Measurements from ENCODE around the gene DLGAP4. TPM values are rescaled to one million over a fixed set of nuclear protein-coding genes. Genes with fewer than 3 reads are reported as not detected.

DLGAP4 gene
- total RNA-seq, 1 experiment from 2014 or later, result 40.3 TPM

- intact Hi-C loops (cut with micrococcal nuclease), result no loop called here
- H4K20me1 ChIP-seq (ENCODE audit: insufficient read depth), result no peaks in the 10 kb centered on the region
- H2AFZ ChIP-seq (ENCODE audit: low read depth, low read length, poor library complexity, severe bottlenecking), result no peak overlapping the region
- ChIA-PET RAD21 (ENCODE audit: low non-redundant PET in 1 of 2, low total read pairs in 2 of 2, uncharacterized antibody in 2 of 2, unreplicated experiment in 2 of 2) (no interaction called here), POLR2A (no interaction called here), CTCF (no interaction called here)
- no peaks in the 10 kb centered on the region for H3K4me1 ChIP-seq (ENCODE audit: control insufficient read depth in 1 of 2, insufficient read depth in 2 of 2, low read length in 2 of 2)
- ATAC-seq (no peak), DNase-seq (ENCODE audit: low read depth, low spot score) (no peak)
- H3K9me2 ChIP-seq (ENCODE audit: insufficient read depth), result no peaks in the 10 kb centered on the region
- H3K79me2 ChIP-seq (ENCODE audit: insufficient read depth, low read length), result no peaks in the 10 kb centered on the region
- H3K4me2 ChIP-seq (ENCODE audit: low read length), result no peak overlapping the region
- H3K27me3 ChIP-seq (ENCODE audit: insufficient read depth, low read length), result 0 out of 2 replicates have a peak, but pooled peaks cover 4% of the 10 kb centered on the region
- no peak for TF ChIP-seq CBX3 (IDR thresholded peaks at IDR 0.05; ENCODE audit: low read depth)
- no peak for TF ChIP-seq ATF3 (IDR thresholded peaks at IDR 0.05)
- TF ChIP-seq ZBTB33 (IDR thresholded peaks at IDR 0.05; ENCODE audit: extremely low read depth, insufficient replicate concordance, low read length), result no peak
- no peak for TF ChIP-seq ZNF274 (IDR thresholded peaks at IDR 0.05; ENCODE audit: low read depth, low read length)
- TF ChIP-seq YY1 (IDR thresholded peaks at IDR 0.05; ENCODE audit: extremely low read depth, insufficient replicate concordance, low read depth, low read length), result no peak
- no peak for TF ChIP-seq EZH2 (IDR thresholded peaks at IDR 0.05)
- no peak for TF ChIP-seq JUND (IDR thresholded peaks at IDR 0.05)
- TF ChIP-seq ELF1 (IDR thresholded peaks at IDR 0.05; ENCODE audit: borderline replicate concordance, low read depth), result no peak
- TF ChIP-seq CEBPB (IDR thresholded peaks at IDR 0.05; ENCODE audit: low read depth), result no peak
- TF ChIP-seq ZFX (IDR thresholded peaks at IDR 0.05), result no peak
- no peak for TF ChIP-seq SIN3A (IDR thresholded peaks at IDR 0.05; ENCODE audit: low read depth)
- no peak for TF ChIP-seq RAD21 (IDR thresholded peaks at IDR 0.05; ENCODE audit: low read depth)
- TF ChIP-seq EZH2phosphoT487 (IDR thresholded peaks at IDR 0.05; ENCODE audit: borderline replicate concordance), result no peak
- TF ChIP-seq FOSL1 (IDR thresholded peaks at IDR 0.05; ENCODE audit: low read depth), result no peak
- TF ChIP-seq EGR1 (IDR thresholded peaks at IDR 0.05; ENCODE audit: low read depth), result no peak
- no peak for TF ChIP-seq TCF7L2 (IDR thresholded peaks at IDR 0.05; ENCODE audit: borderline replicate concordance, extremely low read depth, insufficient read depth, insufficient read length)
- no peak for TF ChIP-seq SRF (IDR thresholded peaks at IDR 0.05; ENCODE audit: low read depth)
- TF ChIP-seq POLR2A (IDR thresholded peaks at IDR 0.05; ENCODE audit: borderline replicate concordance, extremely low read depth, insufficient read depth, insufficient read length), result no peak
- no peaks in the 10 kb centered on the region for H3K9me3 ChIP-seq (ENCODE audit: control insufficient read depth in 1 of 2, insufficient read depth in 1 of 2, low read depth in 1 of 2, low read length in 2 of 2)
- no peak overlapping the region for H3K27ac ChIP-seq (ENCODE audit: low read depth, low read length)
- H3K9ac ChIP-seq (ENCODE audit: low read length), result no peak overlapping the region
- no TSS peak for BruUV-seq (replicated peaks)
- no peaks in the 10 kb centered on the region for H3K36me3 ChIP-seq (ENCODE audit: control insufficient read depth in 1 of 2, insufficient read depth in 2 of 2, low read length in 2 of 2)
- no peak overlapping the region for H3K4me3 ChIP-seq (replicated peaks in 1 of 2; ENCODE audit: low read depth in 1 of 2, low read length in 2 of 2)
Measured at GRCh38 chr20:36367370-36367745, 61.2 kb downstream of the DLGAP4 start.
